Stimulated activated CD4-positive, alpha-beta T cell treated with anti-CD3 and anti-CD28 coated beads, Interleukin-2, amount 100 ng/mL, for 24 hours (primary cell): ENCODE measurements around the gene CAPN5.

ENCODE experiments used
- DNase-seq, 2 donors: peaks; one replicate each; pipeline ENCODE4 v3.0.0-alpha.2; 2020

CAPN5 gene

GRCh38 chr11:77065878-77066228 is 918 bp upstream of the CAPN5 start:
- DNase-seq: peak in 1 of 2 donors; percentile 29

DNA sequence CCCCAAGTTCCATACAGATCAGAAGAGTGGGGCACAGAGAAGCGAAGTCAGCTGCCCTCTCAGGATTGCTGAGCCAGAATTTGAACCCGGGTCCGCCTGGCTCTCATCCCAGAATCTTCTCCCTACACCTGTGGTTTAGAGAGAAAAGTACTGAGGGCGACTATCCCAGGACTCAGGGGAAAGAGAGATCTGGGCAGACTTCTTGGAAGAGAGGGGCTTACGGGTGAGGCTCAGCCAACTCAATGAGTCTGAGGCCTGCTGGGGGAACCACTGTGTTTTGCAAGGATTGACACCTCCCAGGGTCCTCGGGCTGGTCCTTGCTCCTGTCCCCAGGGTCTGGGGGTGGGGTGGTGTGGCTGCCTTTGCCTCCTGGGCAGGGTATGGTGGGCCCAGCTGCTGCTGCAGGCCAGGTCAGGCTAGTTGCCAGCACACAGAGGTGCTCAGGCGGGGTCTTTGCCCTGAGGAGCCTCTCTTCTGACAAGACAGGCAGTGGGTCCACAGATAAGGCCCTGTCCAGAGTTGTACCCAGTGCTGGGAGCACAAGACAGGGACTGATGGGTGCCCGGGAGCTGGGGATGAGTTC is 1.2 kb downstream of the CAPN5 start:
- no peak for DNase-seq

GRCh38 chr11:77068457-77069335 is 1.9 kb downstream of the CAPN5 start:
- DNase-seq: no peak

GRCh38 chr11:77069336-77069968 is 2.7 kb downstream of the CAPN5 start:
- DNase-seq: no peak

DNA sequence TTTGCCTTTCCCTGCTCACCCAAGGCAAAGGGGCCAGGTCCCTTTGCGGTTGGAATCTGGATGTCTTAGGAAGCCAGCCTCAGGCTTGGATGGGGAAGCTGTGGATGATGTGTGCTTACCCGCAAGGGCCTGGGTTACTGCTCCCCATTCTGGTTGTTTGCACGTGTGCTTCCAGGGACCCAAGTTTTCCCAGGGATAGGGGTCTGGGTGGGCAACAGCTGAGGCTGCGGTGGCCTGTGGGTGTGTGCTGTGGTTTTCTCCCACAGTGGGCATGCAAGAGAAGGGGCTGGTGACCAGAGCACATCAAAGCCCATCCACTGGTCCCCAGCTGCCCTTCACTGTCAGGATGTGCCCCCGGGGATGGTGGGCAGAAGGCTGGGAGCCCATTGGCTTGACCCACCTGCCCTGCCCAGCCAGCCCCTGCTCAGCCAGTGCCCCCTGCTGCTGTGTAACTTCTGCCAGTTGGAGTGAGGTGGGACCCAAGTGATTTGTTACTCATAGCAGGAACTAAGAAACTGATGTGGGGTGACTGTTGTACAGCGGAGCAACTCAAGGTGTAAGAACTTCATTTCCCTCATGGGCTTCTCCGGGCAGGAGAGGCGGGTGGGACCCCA is 3.3 kb downstream of the CAPN5 start:
- DNase-seq: no peak

DNA sequence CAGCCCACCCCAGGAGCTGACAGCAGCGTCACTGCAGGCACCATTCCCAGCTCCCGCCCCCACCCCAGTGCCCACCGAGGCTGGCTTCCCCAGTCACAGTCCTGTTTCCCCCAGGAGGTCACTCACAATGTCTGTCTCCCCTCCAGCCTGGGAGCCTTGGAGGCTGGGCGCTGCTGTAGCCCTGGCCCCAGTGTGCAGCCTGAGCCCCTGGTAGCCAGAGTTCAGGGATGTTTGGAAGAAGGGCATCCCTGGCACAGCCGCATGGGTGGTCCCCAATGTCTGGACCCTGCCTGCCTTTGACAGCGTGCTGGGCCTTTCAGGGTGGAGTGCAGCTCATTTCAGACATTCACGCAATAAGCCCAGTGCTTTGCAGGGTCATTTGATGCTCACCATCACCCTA is 4.3 kb downstream of the CAPN5 start:
- DNase-seq: no peak

DNA sequence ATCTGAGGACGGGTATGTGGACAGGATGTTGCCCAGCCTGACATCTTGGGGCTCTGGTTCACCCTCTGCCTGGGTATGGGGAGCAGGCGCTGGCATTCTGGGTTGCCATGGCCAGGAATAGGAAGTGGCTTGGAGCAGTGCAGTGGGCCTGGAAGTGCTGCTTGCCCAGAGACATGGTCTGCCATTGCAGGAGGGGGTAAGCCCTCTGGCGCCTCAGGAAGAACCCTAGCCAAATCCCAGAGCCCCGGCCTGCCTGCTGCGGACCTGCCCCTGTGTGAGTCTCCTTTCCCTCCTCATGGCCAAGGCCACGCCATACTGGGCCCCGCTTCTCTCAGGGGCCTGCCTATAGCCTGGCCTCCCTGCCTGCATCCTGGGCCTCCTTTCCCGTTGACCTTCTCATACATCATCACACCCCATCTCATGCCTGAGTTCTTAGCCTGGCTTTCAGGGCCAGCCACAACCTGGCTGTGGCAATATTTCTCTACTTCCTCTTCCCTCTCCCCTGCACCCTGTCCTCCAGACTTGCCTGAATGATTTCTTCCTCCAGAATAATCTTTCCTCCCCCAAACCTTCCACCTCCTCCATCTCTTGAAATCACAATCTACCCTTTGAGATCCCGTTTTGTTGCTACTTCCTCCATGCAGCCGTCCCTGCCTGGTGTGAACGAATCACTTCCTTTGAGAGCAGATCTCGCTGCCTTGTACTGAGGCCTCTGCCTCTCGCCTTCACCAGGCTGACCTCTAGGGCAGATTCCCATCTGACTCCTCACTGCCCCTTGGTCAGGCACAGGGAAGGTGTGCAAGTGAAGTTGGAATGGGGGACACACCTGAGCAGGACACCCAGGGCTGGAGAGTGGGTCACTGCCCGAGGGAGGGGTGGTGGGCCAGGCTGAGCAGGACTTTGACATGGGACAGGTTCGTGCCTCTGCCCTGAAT is 5.2 kb downstream of the CAPN5 start:
- DNase-seq: no peak

DNA sequence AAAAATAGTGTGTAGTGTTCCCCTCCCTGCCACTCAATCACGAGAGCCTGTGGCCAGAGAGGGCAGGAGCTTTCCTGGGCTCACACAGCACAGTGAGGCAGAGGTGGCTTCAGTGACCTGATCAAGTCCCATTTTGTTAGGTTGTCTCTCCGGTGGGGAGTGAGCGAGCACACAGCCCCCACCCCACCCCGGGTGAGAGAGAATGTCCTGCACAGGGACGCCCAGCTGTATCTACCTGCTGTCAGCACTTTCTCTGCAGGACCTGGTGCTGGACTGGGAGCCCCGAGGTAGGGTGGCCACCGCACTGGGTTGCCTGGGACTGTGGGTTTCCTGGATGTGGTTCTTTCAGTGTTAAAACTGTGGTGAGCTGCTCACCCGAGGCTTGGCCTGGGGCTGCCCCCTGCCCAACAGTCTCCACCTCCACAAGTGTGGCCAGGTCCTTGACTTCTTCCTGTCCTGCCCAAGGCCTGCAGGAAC is 6.1 kb downstream of the CAPN5 start:
- DNase-seq: no peak

DNA sequence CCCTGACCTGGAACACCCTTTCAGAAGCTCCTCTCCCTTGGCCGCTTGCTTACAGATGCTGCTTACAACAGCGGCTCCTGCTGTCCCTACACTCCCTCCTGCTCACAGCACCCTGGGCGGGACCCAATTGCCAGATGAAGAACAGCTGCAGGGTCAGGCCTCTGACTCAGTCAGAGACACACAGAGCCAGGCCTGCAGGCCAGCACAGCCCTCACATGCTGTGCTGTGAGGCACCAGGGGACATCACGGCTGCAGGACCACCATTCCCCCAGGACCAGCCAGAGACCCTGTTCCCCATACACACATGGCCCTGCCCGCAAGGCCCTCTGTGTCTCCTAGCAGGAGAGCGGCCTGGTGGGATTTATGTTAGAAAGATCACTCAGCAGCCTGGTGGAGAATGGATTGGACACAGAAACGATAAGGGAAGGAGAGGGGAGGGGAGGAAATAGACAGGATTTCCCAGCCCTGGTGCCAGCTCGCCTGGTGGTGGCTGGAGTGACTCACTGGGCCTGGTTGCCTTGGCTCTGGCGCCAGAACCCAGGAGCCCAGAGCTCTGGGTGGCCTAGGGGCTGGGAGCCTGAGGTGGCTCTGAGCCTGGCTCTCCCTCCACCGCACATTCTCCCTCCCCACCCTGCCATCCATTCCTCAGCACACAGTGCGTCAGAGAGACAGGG is 6.7 kb downstream of the CAPN5 start:
- DNase-seq: no peak

DNA sequence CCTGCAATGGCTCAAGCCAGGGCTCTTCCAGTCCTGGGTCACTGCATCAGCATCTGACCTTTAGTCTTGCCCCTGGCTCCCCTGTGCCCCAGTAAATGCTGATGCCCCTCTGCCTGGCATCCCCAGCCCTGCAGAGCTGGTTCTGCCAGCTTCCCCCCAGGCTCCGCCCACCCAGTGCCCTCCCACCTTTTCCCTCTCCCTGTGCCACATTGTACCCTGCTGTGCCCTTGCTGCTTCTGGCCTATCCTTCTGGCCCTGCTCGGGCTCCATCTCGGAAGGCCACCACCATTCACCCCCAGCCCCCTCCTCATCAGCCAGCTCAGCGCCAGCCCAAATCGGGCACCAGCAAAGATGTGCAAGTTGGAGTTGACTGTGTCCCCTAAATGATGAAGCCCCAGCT is 7.4 kb downstream of the CAPN5 start:
- no peak for DNase-seq

DNA sequence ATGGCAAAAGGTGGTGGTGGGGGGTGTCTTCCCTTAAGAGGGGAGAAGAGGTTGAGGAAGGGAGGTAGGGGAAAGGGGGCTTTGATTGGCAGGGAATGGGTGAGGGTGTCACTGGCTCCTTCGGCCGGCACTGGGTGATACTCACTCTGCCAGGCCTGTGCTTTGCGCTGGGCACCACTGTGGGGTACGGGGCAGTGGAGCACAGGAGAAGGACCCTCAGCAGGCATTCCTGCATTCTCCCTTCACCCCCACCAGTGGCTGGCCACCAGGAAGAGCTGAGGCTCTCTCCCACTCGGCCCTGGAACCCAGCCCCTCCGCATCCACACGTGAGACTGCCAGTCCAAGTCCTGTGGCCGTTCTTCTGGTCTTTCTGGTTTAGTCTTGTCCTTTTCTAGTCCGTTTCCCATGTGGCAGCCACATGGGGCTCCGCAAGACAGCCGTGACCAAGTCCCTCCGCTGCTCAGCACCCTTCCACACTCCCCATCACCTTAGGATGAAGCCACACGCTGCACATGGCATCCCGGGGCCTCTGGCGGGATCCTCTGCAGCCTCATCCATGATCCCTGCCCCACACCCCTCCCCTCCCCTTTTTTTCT is 8.0 kb downstream of the CAPN5 start:
- no peak for DNase-seq

DNA sequence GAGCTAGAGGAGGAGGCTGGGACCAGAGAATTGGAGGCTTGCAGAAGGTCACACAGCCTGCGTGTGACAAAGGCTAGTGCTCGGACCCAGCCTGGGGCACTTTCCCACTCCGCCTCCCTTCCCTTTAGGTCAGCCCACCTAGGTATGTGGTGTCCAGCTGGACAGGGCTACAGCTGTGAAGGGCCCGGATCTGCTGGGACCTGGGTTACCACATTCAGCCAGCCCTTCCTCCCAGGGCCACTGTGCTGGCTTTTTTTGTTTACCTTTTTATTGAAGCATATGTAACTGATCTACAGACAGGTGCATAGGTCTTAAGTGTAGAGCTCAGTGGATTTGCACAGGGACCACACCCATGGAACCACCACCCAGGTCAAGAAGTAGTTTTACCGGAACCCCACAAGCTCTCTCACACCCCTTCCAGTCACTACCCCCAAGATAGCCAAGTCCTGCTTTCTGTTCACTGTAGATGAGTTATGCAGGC is 8.7 kb downstream of the CAPN5 start:
- DNase-seq: no peak

DNA sequence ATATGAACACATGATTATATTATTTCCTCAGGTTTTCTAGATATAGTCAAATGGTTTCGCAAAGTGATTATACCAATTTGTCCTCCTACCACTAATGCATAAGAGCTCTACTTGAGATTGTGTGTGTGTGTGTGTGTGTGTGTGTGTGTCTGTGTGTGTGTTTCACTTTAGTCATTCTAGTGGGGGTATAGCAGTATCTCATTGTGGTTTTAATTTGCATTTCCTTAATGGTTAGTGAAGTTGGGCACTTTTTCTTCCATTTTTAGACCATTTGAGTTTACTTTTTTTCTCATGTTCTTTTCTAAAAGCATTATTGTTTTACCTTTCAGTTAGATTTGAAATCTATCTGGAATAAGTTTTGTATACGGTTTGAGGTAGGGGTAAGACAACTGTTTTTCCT is 12.9 kb downstream of the CAPN5 start:
- no peak for DNase-seq

DNA sequence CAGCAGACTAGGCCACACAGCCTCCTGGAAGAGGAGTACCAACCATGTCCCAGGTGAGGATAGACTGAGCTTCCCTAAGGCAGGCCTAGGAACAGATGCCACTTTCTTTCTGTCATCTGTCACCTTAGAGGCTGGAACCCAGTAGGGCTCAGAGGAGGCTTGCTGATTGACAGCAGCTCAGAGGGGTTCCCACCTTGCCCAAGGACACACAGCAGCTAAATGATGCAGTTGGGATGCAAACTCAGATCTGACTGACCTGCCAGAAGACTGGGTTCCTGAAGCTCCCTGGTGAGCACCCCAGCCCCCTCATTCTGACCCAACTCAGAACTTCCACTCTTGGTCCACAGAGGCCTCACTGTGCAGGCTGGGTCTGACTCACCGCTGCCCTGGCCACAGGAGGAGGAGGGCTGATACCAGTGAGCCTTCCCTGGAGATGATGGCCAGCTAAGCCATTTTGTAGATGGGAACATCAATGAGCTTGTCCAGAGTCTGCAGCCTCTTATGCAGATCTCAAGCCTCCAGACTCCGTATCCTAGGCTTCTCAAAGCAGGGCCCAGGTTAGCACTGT is 14.0 kb downstream of the CAPN5 start:
- DNase-seq: no peak

- no peak for DNase-seq
Observed at GRCh38 chr11:77081381-77081851, 14.6 kb downstream of the CAPN5 start.

- no peak for DNase-seq
Observed at GRCh38 chr11:77081976-77082836, 15.4 kb downstream of the CAPN5 start.

- DNase-seq: peak; percentile 49 to 51
Observed at GRCh38 chr11:77082838-77083565, 16.2 kb downstream of the CAPN5 start.

GRCh38 chr11:77083566-77084245 is 16.9 kb downstream of the CAPN5 start:
- no peak for DNase-seq
